ENCODE results near the gene SSBP4. TPM values are rescaled to one million over a fixed set of nuclear protein-coding genes. Genes with fewer than 3 reads are reported as not detected.

SSBP4 gene
- total RNA-seq (140 and 151 TPM in 2 replicates), polyA plus RNA-seq (89.6 and 116 TPM in 2 replicates), polyA minus RNA-seq (12.7 and 21.8 TPM in 2 replicates), Bru-seq, nascent RNA (percentile 60 among the genes with signal in this experiment), BruChase-seq, experiment 1, labeled RNA remaining after a 6-hour chase (percentile 92 among the genes with signal in this experiment), BruChase-seq, experiment 2, labeled RNA remaining after a 2-hour chase (percentile 88 among the genes with signal in this experiment)
- polyA plus RNA-seq (2011; cell fraction: cytosol; rRNA removed): 43.5 and 75.7 TPM in 2 replicates
- polyA plus RNA-seq (2011; cell fraction: nucleus; rRNA removed): 116 and 121 TPM in 2 replicates
- 50.5 and 101 TPM in 2 replicates for polyA plus RNA-seq (2012)
- 32.1 TPM for polyA minus RNA-seq (2011; cell fraction: cytosol; rRNA and poly(A)+ RNA removed)
- polyA minus RNA-seq (2011; cell fraction: nucleus; rRNA and poly(A)+ RNA removed): 27.4 and 63.5 TPM in 2 replicates
- long read RNA-seq, transcript SSBP4-206 (3 exons, 793 nt): minor isoform, 12 of 429 reads
- long read RNA-seq, transcript SSBP4-201 (18 exons, 1,768 nt): minor isoform, 45 of 429 reads
- long read RNA-seq, transcript SSBP4-202 (17 exons, 1,721 nt): major isoform, 124 of 429 reads
- long read RNA-seq, partial matches to known transcripts: 62 of 429 reads
- long read RNA-seq, other reads (novel, unspliced or antisense): 185 of 429 reads

DNA sequence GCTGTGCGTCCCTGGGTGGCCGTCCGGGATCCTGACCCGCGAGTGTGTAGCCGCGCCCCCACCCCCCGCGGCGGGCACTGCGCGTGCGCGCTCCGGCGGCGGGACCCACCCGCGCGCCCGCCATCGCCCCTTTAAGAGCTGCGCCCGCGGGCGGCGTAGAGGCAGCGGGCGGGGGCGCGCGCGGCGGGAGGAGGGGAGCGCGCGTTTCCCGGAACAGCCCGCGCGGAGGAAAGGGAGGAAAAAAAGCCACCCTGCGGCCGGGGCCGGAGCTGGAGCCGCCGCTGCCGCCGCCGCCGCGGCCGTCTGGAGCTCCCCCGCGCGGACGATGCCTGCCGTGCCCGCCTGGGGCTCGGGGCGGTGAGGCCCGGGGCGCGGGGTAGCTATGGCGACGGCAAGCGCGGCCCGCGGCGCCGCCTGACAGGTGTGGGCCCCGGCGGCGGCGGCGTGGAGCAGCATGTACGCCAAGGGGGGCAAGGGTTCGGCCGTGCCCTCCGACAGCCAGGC, at the start of gene SSBP4:
Gene SSBP4, plus strand, starts transcription at position 204 of the 504 bp plus-strand sequence. Its CDS starts 251 bp downstream, at position 455.
- H3K9me3 ChIP-seq (replicated peaks; ENCODE audit: control insufficient read depth, insufficient read depth, low read length): no peaks in the 10 kb centered on the region
- peak within 1 kb of the TSS; percentile 57 for H3K4me2 ChIP-seq (ENCODE audit: insufficient read depth, low read length)
- peaks cover 49% of the 10 kb centered on the region for H3K79me2 ChIP-seq (ENCODE audit: control insufficient read depth, insufficient read depth, low read length)
- no TSS peak for BruUV-seq (replicated peaks)
- FAIRE-seq (peak; percentile 76), DNase-seq (ENCODE audit: low read depth, low spot score) (peak; percentile 76)
- H3K4me3 ChIP-seq (replicated peaks in 1 of 3; ENCODE audit: insufficient read depth in 1 of 3, low read depth in 1 of 3, low read length in 3 of 3): peak within 1 kb of the TSS; percentile 50 to 73 (median 53)
- peak within 1 kb of the TSS; percentile 78 for H2AFZ ChIP-seq (ENCODE audit: low read depth, low read length)
- CTCF ChIA-PET: interaction anchor here (0.7 to 11.1 kb wide), 15 partner anchors 9 to 306 kb away, joined by 3 to 119 read pairs (median 5); partner anchors contain the start of genes GDF15 and JUND
- dilution Hi-C loops (cut with MboI; ENCODE audit: extremely low pct_ligation_motif_present, low sequenced_read_pairs): no loop called here
- H3K9me1 ChIP-seq (replicated peaks; ENCODE audit: control insufficient read depth, extremely low read depth, insufficient read depth, low read length): no peaks in the 10 kb centered on the region
- H3K36me3 ChIP-seq (ENCODE audit: control insufficient read depth in 2 of 2, extremely low read depth in 1 of 2, insufficient read depth in 2 of 2, low read length in 2 of 2): no peaks in the 10 kb centered on the region
- H3K4me1 ChIP-seq (ENCODE audit: control insufficient read depth, extremely low read depth, insufficient read depth, low read length): peaks cover 46% of the 10 kb centered on the region
- H3K27me3 ChIP-seq (ENCODE audit: control insufficient read depth in 2 of 2, insufficient read depth in 2 of 2, low read length in 2 of 2): no peaks in the 10 kb centered on the region
- peak within 1 kb of the TSS; percentile 71 for H3K9ac ChIP-seq (replicated peaks; ENCODE audit: extremely low read depth, insufficient read depth, low read length)
- intact Hi-C loops (cut with micrococcal nuclease): loop anchor here (1.0 kb wide), 1 partner anchor 18 kb away; no protein-coding TSS in a partner anchor
- TF ChIP-seq POLR2AphosphoS5 (IDR thresholded peaks at IDR 0.05; ENCODE audit: insufficient read depth, low read depth, low read length) (peak; percentile 73), FOS (IDR thresholded peaks at IDR 0.05; ENCODE audit: borderline replicate concordance, insufficient read depth, low read length) (no peak), JUN (IDR thresholded peaks at IDR 0.05; ENCODE audit: borderline replicate concordance, insufficient read depth, insufficient read length, low read depth) (no peak), EZH2 (IDR thresholded peaks at IDR 0.05; ENCODE audit: borderline replicate concordance, low read depth, low read length, severe bottlenecking) (no peak), MYC (IDR thresholded peaks at IDR 0.05; ENCODE audit: low read depth, low read length) (no peak), CTCF (IDR thresholded peaks at IDR 0.05; ENCODE audit: extremely low read depth in 1 of 2, insufficient read depth in 1 of 2, low read depth in 1 of 2, low read length in 2 of 2) (peak; percentile 19 to 31), MAX (IDR thresholded peaks at IDR 0.05; ENCODE audit: insufficient read depth, insufficient read length) (no peak), POLR2A (IDR thresholded peaks at IDR 0.05; ENCODE audit: low read depth, low read length) (peak; percentile 49), GATA2 (IDR thresholded peaks at IDR 0.05; ENCODE audit: insufficient read depth, insufficient read length, low read depth, low read length) (no peak)
- POLR2A ChIA-PET: interaction anchor here (1.5 to 5.8 kb wide), 3 partner anchors 9 to 139 kb away, joined by 4 to 58 read pairs (median 9); partner anchors contain the start of genes GDF15 and JUND
- H4K20me1 ChIP-seq (replicated peaks; ENCODE audit: control insufficient read depth, extremely low read depth, insufficient read depth, low read length): no peaks in the 10 kb centered on the region
- H3K27ac ChIP-seq (ENCODE audit: insufficient read depth, low read depth, low read length): peak within 1 kb of the TSS; percentile 54
